ENCODE data around the gene AMOTL1. TPM values are rescaled to one million over a fixed set of nuclear protein-coding genes. Genes with fewer than 3 reads are reported as not detected.

The AMOTL1 gene
- polyA plus RNA-seq, 1 donor from 2014 or later: 10.7 TPM

DNA sequence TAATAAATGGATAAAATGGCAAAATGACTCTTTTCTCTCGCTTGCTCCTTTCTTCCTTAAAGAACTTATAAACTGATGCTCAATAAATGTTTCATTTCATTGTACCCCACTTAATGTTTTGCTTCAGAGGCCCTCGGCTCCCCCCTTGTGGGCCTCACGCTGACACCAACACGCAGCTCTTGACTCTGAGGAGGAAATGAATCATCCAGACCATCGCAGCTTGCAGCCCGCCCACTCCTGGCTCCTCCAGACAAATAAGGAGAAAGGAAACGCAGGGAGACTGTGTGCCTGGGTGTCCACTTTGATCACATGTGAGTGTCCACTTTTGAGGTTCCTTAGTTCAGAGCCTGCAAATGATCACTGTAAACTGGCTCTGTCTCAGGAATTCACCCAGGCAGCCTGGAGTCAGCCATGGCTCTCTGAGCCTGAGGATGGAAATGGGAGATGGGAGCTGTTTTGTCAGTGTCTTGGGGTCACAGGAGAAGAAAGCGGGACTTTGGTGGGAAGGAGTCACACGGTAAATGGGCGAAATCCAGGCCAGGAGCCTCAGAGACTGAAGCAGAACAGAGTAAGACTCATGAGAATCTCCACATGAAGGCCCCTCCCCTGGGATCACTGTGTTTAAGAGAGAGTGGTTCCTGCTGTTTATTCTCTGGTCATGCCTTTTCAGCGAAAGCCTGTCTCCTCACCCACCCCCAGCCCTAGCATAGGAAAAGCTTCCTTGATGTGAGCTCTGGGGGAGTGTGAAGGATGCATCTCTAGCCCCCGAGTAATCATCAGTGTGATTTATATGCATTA is 108.7 kb downstream of the AMOTL1 start:
- Histone ChIP-seq H3K9me3 (ENCODE audit: low read length) (no peaks in the 10 kb centered on the region), H3K4me3 (ENCODE audit: low read length) (no peak overlapping the region), H3K4me2 (ENCODE audit: low read length) (no peak overlapping the region), H3K27me3 (ENCODE audit: insufficient read depth, low read depth, low read length) (no peaks in the 10 kb centered on the region), H3K9me2 (ENCODE audit: insufficient read depth, low read length) (no peaks in the 10 kb centered on the region), H4K20me1 (ENCODE audit: insufficient read depth) (no peaks in the 10 kb centered on the region), H3F3A (ENCODE audit: insufficient read depth, low read length, poor library complexity, severe bottlenecking) (no peaks in the 10 kb centered on the region), H3K36me3 (ENCODE audit: insufficient read depth, low read length) (peaks cover 13% of the 10 kb centered on the region), H3K79me2 (replicated peaks; ENCODE audit: insufficient read depth, low read length) (no peaks in the 10 kb centered on the region), H2AFZ (ENCODE audit: low read depth, low read length) (no peak overlapping the region), H3K9ac (ENCODE audit: low read length) (no peak overlapping the region), H3K27ac (ENCODE audit: low read length) (no peak overlapping the region)
- TF ChIP-seq REST (IDR thresholded peaks at IDR 0.05; ENCODE audit: borderline replicate concordance): no peak

DNA sequence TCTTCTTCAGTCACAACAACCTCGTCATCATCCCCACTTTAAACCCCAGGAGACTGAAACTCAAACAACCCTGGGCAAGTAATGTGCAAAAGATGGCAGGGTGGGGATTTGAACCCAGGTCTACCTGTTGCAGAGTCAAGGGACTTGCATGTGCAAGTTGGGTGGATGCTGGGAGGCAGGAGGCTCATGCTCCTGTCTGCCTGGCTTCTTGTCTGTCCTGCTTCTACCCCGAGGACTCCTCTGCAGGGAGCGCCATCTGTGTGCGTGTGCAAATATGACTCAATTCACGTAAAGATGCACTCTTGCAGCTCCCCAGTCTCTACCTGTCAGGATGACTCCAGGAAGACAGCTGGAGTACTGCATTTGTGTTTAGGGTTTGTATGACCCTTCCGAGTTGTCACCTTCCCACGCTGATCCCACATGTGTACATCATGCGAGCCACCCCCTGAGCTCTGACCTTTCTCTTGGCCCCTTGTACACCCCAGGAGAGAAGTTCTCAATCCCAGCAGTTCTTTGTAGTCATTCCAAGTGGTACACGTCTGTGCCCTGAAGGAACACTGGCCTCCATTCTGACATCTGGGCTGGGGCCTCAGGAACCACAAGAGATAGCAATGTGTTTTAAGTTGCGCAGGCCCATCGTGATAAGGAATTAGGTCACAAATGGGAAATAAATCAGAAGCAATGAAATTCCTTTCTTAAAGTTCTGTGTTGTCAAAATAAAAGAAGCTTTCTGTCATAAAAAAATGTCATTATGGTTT is 109.5 kb downstream of the AMOTL1 start:
- Histone ChIP-seq H4K20me1 (ENCODE audit: insufficient read depth) (no peaks in the 10 kb centered on the region), H3K36me3 (ENCODE audit: insufficient read depth, low read length) (peaks cover 13% of the 10 kb centered on the region), H3F3A (ENCODE audit: insufficient read depth, low read length, poor library complexity, severe bottlenecking) (no peaks in the 10 kb centered on the region), H3K9me2 (ENCODE audit: insufficient read depth, low read length) (no peaks in the 10 kb centered on the region), H3K9me3 (ENCODE audit: low read length) (no peaks in the 10 kb centered on the region), H3K9ac (ENCODE audit: low read length) (no peak overlapping the region), H3K27ac (ENCODE audit: low read length) (no peak overlapping the region), H3K4me3 (ENCODE audit: low read length) (no peak overlapping the region), H3K79me2 (replicated peaks; ENCODE audit: insufficient read depth, low read length) (no peaks in the 10 kb centered on the region), H2AFZ (ENCODE audit: low read depth, low read length) (no peak overlapping the region), H3K4me2 (ENCODE audit: low read length) (no peak overlapping the region), H3K27me3 (ENCODE audit: insufficient read depth, low read depth, low read length) (no peaks in the 10 kb centered on the region)
- TF ChIP-seq SMC3 (conservative IDR thresholded peaks at IDR 0.05; ENCODE audit: poor library complexity) (no peak), POLR2AphosphoS5 (IDR thresholded peaks at IDR 0.05) (no peak), EZH2 (IDR thresholded peaks at IDR 0.05; ENCODE audit: borderline replicate concordance, insufficient read depth, low read length, poor library complexity, severe bottlenecking) (no peak), CTCF (IDR thresholded peaks at IDR 0.05; ENCODE audit: poor library complexity, severe bottlenecking) (no peak)

DNA sequence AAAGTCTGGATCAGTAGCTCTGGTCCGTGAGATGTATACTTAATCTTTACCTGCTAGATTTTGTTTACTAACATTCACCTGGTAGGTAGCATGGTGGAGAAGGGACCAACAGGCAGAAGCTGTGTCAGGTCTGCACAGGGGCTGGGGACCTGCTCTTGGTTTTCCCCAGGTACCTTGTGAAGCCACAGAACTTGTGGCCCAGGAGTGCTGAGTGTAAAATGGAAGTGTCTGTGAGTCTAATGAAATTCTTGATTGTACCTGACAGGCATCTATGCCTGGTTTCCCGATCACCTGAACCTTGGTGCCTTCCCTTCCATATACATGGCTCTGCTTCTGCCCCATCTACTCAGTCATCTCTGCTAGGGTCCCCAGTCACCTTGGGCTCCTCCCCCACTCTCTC is 110.8 kb downstream of the AMOTL1 start:
- H3K9ac ChIP-seq (ENCODE audit: low read length): no peak overlapping the region
- no peak overlapping the region for H2AFZ ChIP-seq (ENCODE audit: low read depth, low read length)
- H3F3A ChIP-seq (ENCODE audit: insufficient read depth, low read length, poor library complexity, severe bottlenecking): no peaks in the 10 kb centered on the region
- peaks cover 13% of the 10 kb centered on the region for H3K36me3 ChIP-seq (ENCODE audit: insufficient read depth, low read length)
- H3K9me2 ChIP-seq (ENCODE audit: insufficient read depth, low read length): no peaks in the 10 kb centered on the region
- no peak overlapping the region for H3K4me2 ChIP-seq (ENCODE audit: low read length)
- no peak overlapping the region for H3K27ac ChIP-seq (ENCODE audit: low read length)
- H4K20me1 ChIP-seq (ENCODE audit: insufficient read depth): no peaks in the 10 kb centered on the region
- H3K27me3 ChIP-seq (ENCODE audit: insufficient read depth, low read depth, low read length): no peaks in the 10 kb centered on the region
- H3K4me3 ChIP-seq (ENCODE audit: low read length): no peak overlapping the region
- no peaks in the 10 kb centered on the region for H3K9me3 ChIP-seq (ENCODE audit: low read length)
- no peaks in the 10 kb centered on the region for H3K79me2 ChIP-seq (replicated peaks; ENCODE audit: insufficient read depth, low read length)
- TF ChIP-seq POLR2AphosphoS5 (IDR thresholded peaks at IDR 0.05): no peak
- no peak for TF ChIP-seq EP300 (conservative IDR thresholded peaks at IDR 0.05; ENCODE audit: poor library complexity, severe bottlenecking)
- TF ChIP-seq RAD21 (conservative IDR thresholded peaks at IDR 0.05): no peak
- TF ChIP-seq MXI1 (conservative IDR thresholded peaks at IDR 0.05; ENCODE audit: poor library complexity, severe bottlenecking): no peak
- TF ChIP-seq CTCF (IDR thresholded peaks at IDR 0.05; ENCODE audit: poor library complexity, severe bottlenecking): no peak
- no peak for TF ChIP-seq REST (IDR thresholded peaks at IDR 0.05; ENCODE audit: borderline replicate concordance)
- TF ChIP-seq SMC3 (conservative IDR thresholded peaks at IDR 0.05; ENCODE audit: poor library complexity): no peak
- no peak for TF ChIP-seq TAF1 (IDR thresholded peaks at IDR 0.05; ENCODE audit: low read depth)
